ENCODE results near the gene CRB3. TPM values are rescaled to one million over a fixed set of nuclear protein-coding genes. Genes with fewer than 3 reads are reported as not detected.

Gene CRB3
- total RNA-seq, 1 experiment from 2014 or later: 53.9 TPM

GRCh38 chr19:6480848-6481415 is 16.9 kb downstream of the CRB3 start:
- H3K4me1 ChIP-seq: peaks cover 5% of the 10 kb centered on the region
- intact Hi-C loops (cut with micrococcal nuclease; ENCODE audit: unreplicated experiment): no loop called here
- H3K4me1 Mint-ChIP-seq (ENCODE audit: low read depth, unreplicated experiment): no peaks in the 10 kb centered on the region
- DNase-seq: no peak
- H3K9me3 ChIP-seq: no peaks in the 10 kb centered on the region
- no peak overlapping the region for H3K4me3 Mint-ChIP-seq (ENCODE audit: unreplicated experiment)
- no peaks in the 10 kb centered on the region for H3K27me3 Mint-ChIP-seq (ENCODE audit: insufficient read depth, unreplicated experiment)
- H3K36me3 Mint-ChIP-seq (ENCODE audit: insufficient read depth, unreplicated experiment): peaks cover 12% of the 10 kb centered on the region
- no peaks in the 10 kb centered on the region for H3K9me3 Mint-ChIP-seq (ENCODE audit: unreplicated experiment)
- H3K4me3 ChIP-seq (ENCODE audit: low read depth, low read length): no peak overlapping the region
- no peak overlapping the region for H3K27ac Mint-ChIP-seq (ENCODE audit: unreplicated experiment)
- H3K36me3 ChIP-seq (ENCODE audit: control insufficient read depth, insufficient read depth, low read length): no peaks in the 10 kb centered on the region
- no peaks in the 10 kb centered on the region for H3K27me3 ChIP-seq (replicated peaks; ENCODE audit: control insufficient read depth, insufficient read depth, low read length)
- ChIA-PET CTCF (interaction anchor here (0.5 to 0.7 kb wide), 3 partner anchors 20 to 1334 kb away, joined by 3 to 5 read pairs (median 5); no protein-coding TSS in a partner anchor), POLR2A (no interaction called here)
- BruUV-seq (replicated peaks): no TSS peak
- TF ChIP-seq CTCF (IDR thresholded peaks at IDR 0.05; ENCODE audit: insufficient read depth in 1 of 2, low read depth in 1 of 2, low read length in 1 of 2, severe bottlenecking in 1 of 2, unreplicated experiment in 1 of 2): no peak

- peak in 1 of 2 experiments; percentile 45 for DNase-seq
- H3K9me3 Mint-ChIP-seq (ENCODE audit: unreplicated experiment): no peaks in the 10 kb centered on the region
- Histone ChIP-seq H3K27me3 (replicated peaks; ENCODE audit: control insufficient read depth, insufficient read depth, low read length) (no peaks in the 10 kb centered on the region), H3K9me3 (no peaks in the 10 kb centered on the region), H3K36me3 (ENCODE audit: control insufficient read depth, insufficient read depth, low read length) (no peaks in the 10 kb centered on the region), H3K4me1 (peaks cover 4% of the 10 kb centered on the region), H3K4me3 (ENCODE audit: low read depth, low read length) (no peak within 1 kb of the TSS)
- TF ChIP-seq CTCF (IDR thresholded peaks at IDR 0.05; ENCODE audit: insufficient read depth in 1 of 2, low read depth in 1 of 2, low read length in 1 of 2, severe bottlenecking in 1 of 2, unreplicated experiment in 1 of 2): peak; percentile 49 to 56
- intact Hi-C loops (cut with micrococcal nuclease; ENCODE audit: unreplicated experiment): no loop called here
- no peak within 1 kb of the TSS for H3K27ac Mint-ChIP-seq (ENCODE audit: unreplicated experiment)
- H3K4me3 Mint-ChIP-seq (ENCODE audit: unreplicated experiment): no peak within 1 kb of the TSS
- no peaks in the 10 kb centered on the region for H3K27me3 Mint-ChIP-seq (ENCODE audit: insufficient read depth, unreplicated experiment)
- H3K36me3 Mint-ChIP-seq (ENCODE audit: insufficient read depth, unreplicated experiment): peaks cover 6% of the 10 kb centered on the region
- no TSS peak for BruUV-seq (replicated peaks)
- CTCF ChIA-PET: interaction anchor here (0.5 to 0.7 kb wide), 3 partner anchors 19 to 1334 kb away, joined by 3 to 6 read pairs (median 5); no protein-coding TSS in a partner anchor
- POLR2A ChIA-PET: no interaction called here
- H3K4me1 Mint-ChIP-seq (ENCODE audit: low read depth, unreplicated experiment): no peaks in the 10 kb centered on the region
Measured at GRCh38 chr19:6481541-6482342, 17.7 kb downstream of the CRB3 start, which contains the start of gene DENND1C. DENND1C (minus strand) TSS chr19:6481787; CDS start chr19:6481695, 92 bp downstream.

- Mint-ChIP-seq H3K36me3 (ENCODE audit: insufficient read depth, unreplicated experiment) (peaks cover 6% of the 10 kb centered on the region), H3K9me3 (ENCODE audit: unreplicated experiment) (no peaks in the 10 kb centered on the region), H3K4me3 (ENCODE audit: unreplicated experiment) (no peak overlapping the region), H3K4me1 (ENCODE audit: low read depth, unreplicated experiment) (no peaks in the 10 kb centered on the region), H3K27me3 (ENCODE audit: insufficient read depth, unreplicated experiment) (no peaks in the 10 kb centered on the region), H3K27ac (ENCODE audit: unreplicated experiment) (no peak overlapping the region)
- H3K4me3 ChIP-seq (ENCODE audit: low read depth, low read length): no peak overlapping the region
- no peaks in the 10 kb centered on the region for H3K27me3 ChIP-seq (replicated peaks; ENCODE audit: control insufficient read depth, insufficient read depth, low read length)
- BruUV-seq (replicated peaks): no TSS peak
- ChIA-PET CTCF (interaction anchor here (0.7 kb wide), 1 partner anchor 57 kb away, joined by 6 read pairs; no protein-coding TSS in a partner anchor), POLR2A (no interaction called here)
- no peak for DNase-seq
- no peaks in the 10 kb centered on the region for H3K36me3 ChIP-seq (ENCODE audit: control insufficient read depth, insufficient read depth, low read length)
- intact Hi-C loops (cut with micrococcal nuclease; ENCODE audit: unreplicated experiment): no loop called here
- no peak for TF ChIP-seq CTCF (IDR thresholded peaks at IDR 0.05; ENCODE audit: insufficient read depth in 1 of 2, low read depth in 1 of 2, low read length in 1 of 2, severe bottlenecking in 1 of 2, unreplicated experiment in 1 of 2)
- no peaks in the 10 kb centered on the region for H3K4me1 ChIP-seq
- no peaks in the 10 kb centered on the region for H3K9me3 ChIP-seq
Measured at GRCh38 chr19:6482343-6482686, 18.2 kb downstream of the CRB3 start.

Data from Caco-2 (cell line).